IPS-18a (cell line): ENCODE results near the gene EPB41L1.

ENCODE experiments used
- H3K27ac ChIP-seq: one replicate; pipeline ENCODE4 v1.5.1; 2013; ENCODE audit warnings: low read length
- H3K27me3 ChIP-seq: one replicate; pipeline ENCODE4 v1.6.1; 2013; ENCODE audit warnings: mild to moderate bottlenecking, low read length; ENCODE audit not compliant: control insufficient read depth, insufficient read depth
- H3K36me3 ChIP-seq: one replicate; pipeline ENCODE4 v1.6.1; 2013; ENCODE audit warnings: low read depth, low read length; ENCODE audit not compliant: control insufficient read depth
- H3K4me1 ChIP-seq: one replicate; pipeline ENCODE4 v1.6.1; 2013; ENCODE audit warnings: low read depth, low read length; ENCODE audit not compliant: control insufficient read depth
- H3K4me3 ChIP-seq: one replicate; pipeline ENCODE4 v1.5.1; 2013; ENCODE audit warnings: low read length
- H3K9ac ChIP-seq: one replicate; pipeline ENCODE4 v1.6.1; 2013; ENCODE audit warnings: mild to moderate bottlenecking, low read length, moderate library complexity
- H3K9me3 ChIP-seq: one replicate; pipeline ENCODE4 v1.6.1; 2013; ENCODE audit warnings: low read depth, low read length; ENCODE audit not compliant: control insufficient read depth

The EPB41L1 gene

GRCh38 chr20:36270744-36271638 lies 116.5 kb downstream of the EPB41L1 start:
- H3K9ac ChIP-seq, result no peak overlapping the region
- H3K4me3 ChIP-seq, result no peak overlapping the region
- H3K36me3 ChIP-seq, result no peaks in the 10 kb centered on the region
- no peak overlapping the region for H3K27ac ChIP-seq
- H3K27me3 ChIP-seq, result no peaks in the 10 kb centered on the region
- no peaks in the 10 kb centered on the region for H3K9me3 ChIP-seq
- H3K4me1 ChIP-seq, result no peaks in the 10 kb centered on the region

DNA sequence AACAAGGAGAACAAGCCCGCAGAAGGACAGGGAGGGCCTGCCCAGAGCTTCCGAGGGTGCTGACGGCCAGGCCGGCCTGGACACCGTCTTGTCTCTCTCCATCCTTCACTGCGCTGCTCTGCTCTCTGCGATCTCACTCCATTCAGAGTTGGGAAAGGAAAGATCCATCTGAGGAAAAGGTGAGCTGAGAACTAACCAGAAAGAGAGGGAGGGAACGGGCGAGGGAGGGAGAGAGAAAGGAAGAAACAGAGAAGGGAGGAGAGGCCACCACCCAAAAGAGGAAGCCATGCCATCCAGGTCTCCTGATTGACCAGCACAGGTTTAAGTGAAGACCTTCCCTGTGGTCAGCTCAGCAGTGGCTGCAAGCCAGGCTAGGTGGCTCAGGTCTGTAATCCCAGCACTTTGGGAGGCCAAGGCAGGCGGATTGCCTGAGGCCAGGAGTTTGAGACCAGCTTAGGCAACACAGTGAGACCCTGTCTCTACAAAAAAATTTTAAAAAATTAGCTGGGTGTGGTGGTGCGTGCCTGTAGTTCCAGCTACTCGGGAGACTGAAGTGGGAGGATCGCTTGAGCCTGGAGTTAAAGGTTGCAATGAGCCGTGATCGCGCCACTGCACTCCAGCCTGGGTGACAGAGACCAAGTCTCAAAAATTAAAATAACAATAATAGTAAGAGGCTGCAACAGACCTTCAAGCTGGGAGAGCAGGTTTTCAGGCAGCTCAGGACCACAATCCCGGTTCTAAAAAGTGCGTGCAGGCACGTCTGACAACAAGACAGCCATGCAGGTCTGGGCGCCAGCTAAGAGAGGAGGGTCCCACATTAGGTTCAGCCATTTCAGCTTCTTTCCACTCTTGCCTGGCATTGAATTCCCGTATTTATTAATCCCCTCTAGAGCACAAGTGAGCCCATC lies 117.4 kb downstream of the EPB41L1 start:
- Histone ChIP-seq H3K9me3 (no peaks in the 10 kb centered on the region), H3K9ac (no peak overlapping the region), H3K27ac (no peak overlapping the region), H3K36me3 (no peaks in the 10 kb centered on the region), H3K27me3 (no peaks in the 10 kb centered on the region), H3K4me1 (no peaks in the 10 kb centered on the region), H3K4me3 (no peak overlapping the region)

- no peaks in the 10 kb centered on the region for H3K36me3 ChIP-seq
- H3K27ac ChIP-seq, result no peak overlapping the region
- H3K9ac ChIP-seq, result no peak overlapping the region
- no peaks in the 10 kb centered on the region for H3K4me1 ChIP-seq
- no peaks in the 10 kb centered on the region for H3K27me3 ChIP-seq
- H3K9me3 ChIP-seq, result no peaks in the 10 kb centered on the region
- no peak overlapping the region for H3K4me3 ChIP-seq
These were observed 118.1 kb downstream of the EPB41L1 start for GRCh38 chr20:36272547-36273220.

- Histone ChIP-seq H3K9ac (no peak overlapping the region), H3K36me3 (no peaks in the 10 kb centered on the region), H3K4me3 (no peak overlapping the region), H3K27me3 (no peaks in the 10 kb centered on the region), H3K27ac (no peak overlapping the region), H3K9me3 (no peaks in the 10 kb centered on the region), H3K4me1 (no peaks in the 10 kb centered on the region)
These were observed 119.1 kb downstream of the EPB41L1 start for GRCh38 chr20:36273414-36274180.

DNA sequence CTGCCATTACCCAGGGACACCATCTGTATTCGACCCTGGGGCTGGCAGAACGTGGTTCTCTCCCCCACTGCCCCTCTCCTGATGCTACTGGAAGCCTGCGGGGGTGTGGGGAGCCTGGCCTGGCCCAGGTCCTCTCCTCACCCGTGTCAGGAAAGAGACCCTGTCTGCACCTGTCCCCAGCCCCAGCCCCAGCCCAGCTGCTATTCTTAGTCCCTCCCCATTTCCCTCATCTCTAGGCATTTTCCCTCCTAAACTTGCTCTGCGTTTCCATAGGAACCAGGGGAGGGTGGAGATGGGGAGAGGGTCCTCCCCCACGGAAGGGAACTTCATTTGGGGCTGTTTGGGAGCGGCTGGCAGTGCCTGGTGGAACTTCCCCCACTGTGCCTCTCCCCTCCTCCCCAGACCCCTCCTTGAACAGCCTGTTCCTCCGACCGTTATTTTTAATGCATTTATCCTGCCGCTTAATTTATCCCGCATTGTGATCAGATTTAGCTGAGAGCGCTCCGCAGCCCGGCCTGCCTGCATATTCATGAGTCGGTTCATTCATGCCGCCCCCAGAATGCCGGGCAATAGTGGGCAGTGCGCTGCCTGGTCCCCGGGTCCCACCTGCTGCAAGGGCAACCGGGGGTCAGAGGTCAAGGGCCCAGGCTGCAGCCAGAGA lies 119.8 kb downstream of the EPB41L1 start:
- Histone ChIP-seq H3K9me3 (no peaks in the 10 kb centered on the region), H3K27ac (no peak overlapping the region), H3K36me3 (no peaks in the 10 kb centered on the region), H3K4me3 (no peak overlapping the region), H3K4me1 (no peaks in the 10 kb centered on the region), H3K9ac (no peak overlapping the region), H3K27me3 (no peaks in the 10 kb centered on the region)

DNA sequence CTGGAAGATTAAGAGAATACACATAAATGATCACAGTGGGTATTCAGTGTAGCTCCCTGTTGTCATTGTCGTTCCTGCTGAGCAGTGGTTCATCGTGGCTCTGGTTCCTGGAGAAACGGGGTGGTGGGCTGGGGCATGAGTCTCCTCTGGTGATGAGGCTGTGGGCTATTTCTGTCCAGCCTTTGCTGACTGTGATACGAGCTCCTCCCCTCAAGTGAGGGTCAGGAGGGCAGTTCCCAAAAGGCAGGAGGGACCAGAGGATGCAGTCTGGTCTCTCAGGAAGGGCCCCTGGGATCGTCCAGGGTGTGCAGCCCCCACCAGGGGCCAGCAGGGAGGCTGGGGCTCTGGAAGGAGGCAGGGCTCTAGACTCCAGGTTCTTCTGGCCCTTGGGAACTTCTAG lies 120.5 kb downstream of the EPB41L1 start:
- Histone ChIP-seq H3K9me3 (no peaks in the 10 kb centered on the region), H3K27me3 (no peaks in the 10 kb centered on the region), H3K27ac (no peak overlapping the region), H3K36me3 (no peaks in the 10 kb centered on the region), H3K9ac (no peak overlapping the region), H3K4me1 (no peaks in the 10 kb centered on the region), H3K4me3 (no peak overlapping the region)

GRCh38 chr20:36275441-36276189 lies 121.1 kb downstream of the EPB41L1 start:
- Histone ChIP-seq H3K4me3 (no peak overlapping the region), H3K9ac (no peak overlapping the region), H3K4me1 (no peaks in the 10 kb centered on the region), H3K27me3 (no peaks in the 10 kb centered on the region), H3K9me3 (no peaks in the 10 kb centered on the region), H3K27ac (no peak overlapping the region), H3K36me3 (no peaks in the 10 kb centered on the region)

DNA sequence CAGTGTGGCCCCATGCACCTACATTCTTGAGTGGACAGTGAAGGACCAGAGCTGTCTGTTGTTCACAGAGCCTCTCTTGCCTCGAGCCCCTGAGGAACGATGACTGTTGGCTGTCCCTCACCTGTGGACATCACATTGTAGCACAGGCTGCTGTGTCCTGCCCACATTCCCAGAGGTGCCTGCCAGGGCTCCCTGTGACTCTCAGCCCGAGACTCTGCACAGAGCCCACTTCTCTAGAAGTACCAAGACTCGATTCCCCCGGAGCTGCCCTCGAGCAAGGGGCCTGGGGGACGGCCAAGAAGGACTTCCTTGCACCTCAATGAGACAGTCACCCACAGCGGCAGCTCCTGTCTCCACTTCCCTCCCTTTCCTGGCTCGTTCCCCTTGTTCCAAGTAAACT lies 123.0 kb downstream of the EPB41L1 start:
- H3K27me3 ChIP-seq, result no peaks in the 10 kb centered on the region
- no peaks in the 10 kb centered on the region for H3K4me1 ChIP-seq
- no peaks in the 10 kb centered on the region for H3K36me3 ChIP-seq
- no peak overlapping the region for H3K4me3 ChIP-seq
- no peak overlapping the region for H3K27ac ChIP-seq
- no peak overlapping the region for H3K9ac ChIP-seq
- no peaks in the 10 kb centered on the region for H3K9me3 ChIP-seq

DNA sequence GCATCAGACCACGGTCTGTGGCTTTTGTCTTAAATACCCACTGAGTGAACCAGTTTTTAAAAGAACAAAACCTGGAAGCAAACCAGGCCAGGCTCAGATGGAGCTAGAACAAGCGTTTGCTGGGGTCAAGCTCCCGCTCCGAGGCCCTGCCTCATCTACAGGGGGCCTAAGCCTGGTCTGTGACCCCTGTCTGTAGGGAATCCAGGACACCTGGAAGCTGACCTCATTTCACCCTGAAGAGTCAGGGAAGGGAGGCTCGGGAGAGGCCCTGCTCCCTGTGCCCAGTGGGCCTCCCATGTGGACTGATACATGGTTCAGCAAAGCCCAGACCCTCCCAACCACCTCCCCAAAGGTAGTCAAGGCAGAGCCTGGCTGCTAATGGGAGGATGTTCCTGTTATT lies 124.8 kb downstream of the EPB41L1 start:
- H3K36me3 ChIP-seq, result no peaks in the 10 kb centered on the region
- H3K4me3 ChIP-seq, result no peak overlapping the region
- no peaks in the 10 kb centered on the region for H3K27me3 ChIP-seq
- no peak overlapping the region for H3K9ac ChIP-seq
- H3K9me3 ChIP-seq, result no peaks in the 10 kb centered on the region
- no peaks in the 10 kb centered on the region for H3K4me1 ChIP-seq
- H3K27ac ChIP-seq, result no peak overlapping the region

- no peaks in the 10 kb centered on the region for H3K27me3 ChIP-seq
- no peaks in the 10 kb centered on the region for H3K9me3 ChIP-seq
- H3K4me3 ChIP-seq, result no peak overlapping the region
- H3K27ac ChIP-seq, result no peak overlapping the region
- no peaks in the 10 kb centered on the region for H3K4me1 ChIP-seq
- H3K36me3 ChIP-seq, result no peaks in the 10 kb centered on the region
- H3K9ac ChIP-seq, result no peak overlapping the region
These were observed 125.2 kb downstream of the EPB41L1 start for GRCh38 chr20:36279776-36280175.
